ENCODE data around the gene TSPAN7.

The TSPAN7 gene

GRCh38 chrX:38607976-38608375 is 46.6 kb downstream of the TSPAN7 start:
- DNase-seq (ENCODE audit: low read depth), result no peak
- TF ChIP-seq CTCF (conservative IDR thresholded peaks at IDR 0.05; ENCODE audit: low read length), result no peak
- no peak overlapping the region for H3K4me3 ChIP-seq (ENCODE audit: low read length)

GRCh38 chrX:38610849-38611248 is 49.5 kb downstream of the TSPAN7 start:
- TF ChIP-seq CTCF (conservative IDR thresholded peaks at IDR 0.05; ENCODE audit: low read length), result no peak
- no peak overlapping the region for H3K4me3 ChIP-seq (ENCODE audit: low read length)
- DNase-seq (ENCODE audit: low read depth), result no peak

- no peak for DNase-seq (ENCODE audit: low read depth)
- H3K4me3 ChIP-seq (ENCODE audit: low read length), result no peak overlapping the region
- no peak for TF ChIP-seq CTCF (conservative IDR thresholded peaks at IDR 0.05; ENCODE audit: low read length)
These were observed 50.9 kb downstream of the TSPAN7 start for GRCh38 chrX:38612281-38612680.

- no peak for DNase-seq (ENCODE audit: low read depth)
- no peak for TF ChIP-seq CTCF (conservative IDR thresholded peaks at IDR 0.05; ENCODE audit: low read length)
- no peak overlapping the region for H3K4me3 ChIP-seq (ENCODE audit: low read length)
These were observed 53.1 kb downstream of the TSPAN7 start for GRCh38 chrX:38614485-38614884.

GRCh38 chrX:38616904-38617303 is 55.6 kb downstream of the TSPAN7 start:
- no peak overlapping the region for H3K4me3 ChIP-seq (ENCODE audit: low read length)
- no peak for TF ChIP-seq CTCF (conservative IDR thresholded peaks at IDR 0.05; ENCODE audit: low read length)
- DNase-seq (ENCODE audit: low read depth), result no peak

- no peak for DNase-seq (ENCODE audit: low read depth)
- TF ChIP-seq CTCF (conservative IDR thresholded peaks at IDR 0.05; ENCODE audit: low read length), result no peak
- no peak overlapping the region for H3K4me3 ChIP-seq (ENCODE audit: low read length)
These were observed 56.8 kb downstream of the TSPAN7 start for GRCh38 chrX:38618180-38618579.

- TF ChIP-seq CTCF (conservative IDR thresholded peaks at IDR 0.05; ENCODE audit: low read length), result no peak
- H3K4me3 ChIP-seq (ENCODE audit: low read length), result no peak overlapping the region
- DNase-seq (ENCODE audit: low read depth), result no peak
These were observed 59.3 kb downstream of the TSPAN7 start for GRCh38 chrX:38620623-38621022.

All from AG10803 (cell line).